ENCODE results near the gene NET1.
"Not testable (repeated sequence)": the region's sequence is repeated elsewhere in the genome, so short reads cannot be mapped to it uniquely, and the experiment has no call there.

Gene NET1, protein sequence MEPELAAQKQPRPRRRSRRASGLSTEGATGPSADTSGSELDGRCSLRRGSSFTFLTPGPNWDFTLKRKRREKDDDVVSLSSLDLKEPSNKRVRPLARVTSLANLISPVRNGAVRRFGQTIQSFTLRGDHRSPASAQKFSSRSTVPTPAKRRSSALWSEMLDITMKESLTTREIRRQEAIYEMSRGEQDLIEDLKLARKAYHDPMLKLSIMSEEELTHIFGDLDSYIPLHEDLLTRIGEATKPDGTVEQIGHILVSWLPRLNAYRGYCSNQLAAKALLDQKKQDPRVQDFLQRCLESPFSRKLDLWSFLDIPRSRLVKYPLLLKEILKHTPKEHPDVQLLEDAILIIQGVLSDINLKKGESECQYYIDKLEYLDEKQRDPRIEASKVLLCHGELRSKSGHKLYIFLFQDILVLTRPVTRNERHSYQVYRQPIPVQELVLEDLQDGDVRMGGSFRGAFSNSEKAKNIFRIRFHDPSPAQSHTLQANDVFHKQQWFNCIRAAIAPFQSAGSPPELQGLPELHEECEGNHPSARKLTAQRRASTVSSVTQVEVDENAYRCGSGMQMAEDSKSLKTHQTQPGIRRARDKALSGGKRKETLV

DNA sequence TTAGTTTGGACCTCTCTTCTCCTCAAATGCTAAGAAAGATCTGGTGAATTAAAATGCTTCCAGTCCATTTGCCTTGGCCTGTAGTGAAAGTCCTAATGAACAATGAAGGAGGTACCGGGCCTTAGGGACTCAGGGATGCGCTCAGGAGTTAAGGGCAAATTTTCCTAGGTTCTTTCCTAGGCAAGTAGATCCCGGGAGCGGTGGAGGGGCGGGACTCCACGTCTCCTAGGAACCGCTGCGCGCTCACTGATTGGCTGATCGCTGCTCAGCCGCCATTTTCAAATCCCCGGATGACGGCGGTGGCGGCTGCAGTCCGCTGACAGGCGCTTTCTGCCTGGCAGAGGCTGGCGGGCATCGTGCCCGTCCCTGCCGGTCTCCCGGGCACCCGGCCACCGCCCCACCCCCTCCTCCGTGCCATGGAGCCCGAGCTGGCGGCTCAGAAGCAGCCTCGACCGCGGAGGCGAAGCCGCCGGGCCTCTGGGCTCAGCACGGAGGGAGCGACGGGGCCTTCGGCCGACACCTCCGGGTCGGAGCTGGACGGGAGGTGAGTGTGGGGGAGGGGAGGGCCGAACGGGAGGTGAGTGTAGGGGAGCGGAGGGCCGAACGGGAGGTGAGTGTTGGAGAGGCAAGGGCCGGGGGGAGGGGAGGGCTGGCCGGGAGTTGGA lies at the start of gene NET1:
TSS of gene NET1 (plus strand) at position 281 of the 665 bp plus-strand sequence. CDS start at position 417, 136 bp downstream.
- DNase-seq (ENCODE audit: low spot score), result peak; percentile 97

- no peak for DNase-seq (ENCODE audit: low spot score)
Measured at GRCh38 chr10:5362873-5363272, 49.5 kb upstream of the NET1 start.

- DNase-seq (ENCODE audit: low spot score), result no peak
Measured at GRCh38 chr10:5364374-5364773, 48.0 kb upstream of the NET1 start.

- no peak for DNase-seq (ENCODE audit: low spot score)
Measured at GRCh38 chr10:5364890-5365338, 47.4 kb upstream of the NET1 start, which contains the start of gene UCN3. UCN3 (plus strand) TSS chr10:5364966; CDS start chr10:5373721, 8,755 bp downstream.

DNA sequence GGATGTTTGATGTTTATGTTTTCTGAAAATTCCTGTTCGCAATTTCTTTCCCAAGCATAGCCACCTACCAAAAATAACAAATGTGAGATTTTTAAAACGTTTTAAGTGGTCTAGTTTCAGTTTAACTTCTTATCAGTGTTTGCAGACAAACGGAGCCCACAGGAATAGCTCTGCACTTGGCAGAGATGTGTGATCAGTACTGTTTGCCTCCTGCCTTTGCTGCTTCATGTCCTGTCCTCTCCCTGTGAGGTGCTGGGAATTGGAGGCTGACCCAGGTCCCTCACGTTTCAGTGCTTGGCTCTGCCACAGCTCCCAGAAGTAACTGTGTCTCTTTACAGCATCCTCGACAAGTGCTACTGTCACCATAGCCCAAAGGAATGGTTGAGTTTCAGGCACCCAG lies 46.4 kb upstream of the NET1 start:
- DNase-seq (ENCODE audit: low spot score), result no peak

DNA sequence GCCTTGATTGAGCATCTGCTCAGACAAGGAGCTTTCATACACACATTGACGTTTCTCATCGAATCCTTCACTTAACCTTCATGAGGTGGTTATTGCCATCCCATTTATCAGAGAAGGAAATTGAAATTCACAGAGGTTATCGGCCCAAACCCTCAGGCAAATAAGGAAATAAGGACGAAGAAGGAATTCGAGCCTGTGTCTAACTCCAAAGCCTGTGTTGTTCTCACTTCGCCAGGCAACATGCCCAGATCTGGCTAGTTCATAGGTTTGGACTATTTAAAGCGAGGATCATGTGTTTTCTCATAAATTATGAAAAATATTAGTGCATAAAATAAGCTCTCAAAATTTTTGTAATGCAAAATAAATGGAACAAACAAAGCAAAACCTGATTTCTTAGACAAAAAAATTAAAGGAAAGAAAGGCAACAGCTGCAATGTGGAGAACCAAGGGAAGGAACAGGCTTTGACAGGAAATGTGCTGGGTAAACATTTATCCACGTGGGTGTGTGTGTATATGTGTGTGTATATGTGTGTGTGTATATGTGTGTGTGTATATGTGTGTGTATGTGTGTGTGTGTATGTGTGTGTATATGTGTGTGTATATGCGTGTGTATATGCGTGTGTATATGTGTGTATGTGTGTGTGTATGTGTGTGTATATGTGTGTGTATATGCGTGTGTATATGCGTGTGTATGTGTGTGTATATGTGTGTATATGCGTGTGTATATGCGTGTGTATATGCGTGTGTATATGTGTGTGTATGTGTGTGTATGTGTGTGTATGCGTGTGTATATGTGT lies 42.8 kb upstream of the NET1 start:
- DNase-seq (ENCODE audit: low spot score), result no peak

DNA sequence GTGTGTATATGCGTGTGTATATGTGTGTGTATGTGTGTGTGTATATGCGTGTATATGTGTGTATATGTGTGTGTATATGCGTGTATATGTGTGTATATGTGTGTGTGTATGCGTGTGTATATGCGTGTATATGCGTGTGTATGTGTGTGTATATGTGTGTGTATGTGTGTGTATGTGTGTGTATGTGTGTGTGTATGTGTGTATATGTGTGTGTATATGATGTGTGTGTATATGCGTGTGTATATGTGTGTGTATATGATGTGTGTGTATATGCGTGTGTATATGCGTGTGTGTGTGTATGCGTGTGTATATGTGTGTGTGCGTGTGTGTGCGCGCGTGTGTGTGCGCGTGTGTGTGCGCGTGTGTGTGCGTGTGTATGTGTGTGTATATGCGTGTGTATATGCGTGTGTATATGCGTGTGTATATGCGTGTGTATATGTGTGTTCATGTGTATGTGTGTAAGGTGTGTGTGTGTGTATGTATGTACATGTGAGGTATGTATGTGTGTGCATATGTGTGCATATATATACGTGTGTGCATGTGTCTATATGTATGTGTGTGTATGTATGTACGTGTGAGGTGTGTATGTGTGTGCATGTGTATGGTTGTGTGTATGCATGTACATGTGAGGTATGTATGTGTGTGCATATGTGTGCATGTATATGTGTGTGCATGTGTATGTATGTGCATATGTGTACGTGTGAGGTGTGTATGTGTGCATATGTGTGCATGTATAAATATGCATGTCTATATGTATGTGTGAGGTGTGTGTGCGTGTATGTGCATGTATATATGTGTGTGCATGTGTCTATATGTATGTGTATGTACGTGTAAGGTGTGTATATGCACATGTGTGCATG lies 41.6 kb upstream of the NET1 start:
- no peak for DNase-seq (ENCODE audit: low spot score)

GRCh38 chr10:5373307-5373706 lies 39.0 kb upstream of the NET1 start:
- DNase-seq (ENCODE audit: low spot score), result no peak

DNA sequence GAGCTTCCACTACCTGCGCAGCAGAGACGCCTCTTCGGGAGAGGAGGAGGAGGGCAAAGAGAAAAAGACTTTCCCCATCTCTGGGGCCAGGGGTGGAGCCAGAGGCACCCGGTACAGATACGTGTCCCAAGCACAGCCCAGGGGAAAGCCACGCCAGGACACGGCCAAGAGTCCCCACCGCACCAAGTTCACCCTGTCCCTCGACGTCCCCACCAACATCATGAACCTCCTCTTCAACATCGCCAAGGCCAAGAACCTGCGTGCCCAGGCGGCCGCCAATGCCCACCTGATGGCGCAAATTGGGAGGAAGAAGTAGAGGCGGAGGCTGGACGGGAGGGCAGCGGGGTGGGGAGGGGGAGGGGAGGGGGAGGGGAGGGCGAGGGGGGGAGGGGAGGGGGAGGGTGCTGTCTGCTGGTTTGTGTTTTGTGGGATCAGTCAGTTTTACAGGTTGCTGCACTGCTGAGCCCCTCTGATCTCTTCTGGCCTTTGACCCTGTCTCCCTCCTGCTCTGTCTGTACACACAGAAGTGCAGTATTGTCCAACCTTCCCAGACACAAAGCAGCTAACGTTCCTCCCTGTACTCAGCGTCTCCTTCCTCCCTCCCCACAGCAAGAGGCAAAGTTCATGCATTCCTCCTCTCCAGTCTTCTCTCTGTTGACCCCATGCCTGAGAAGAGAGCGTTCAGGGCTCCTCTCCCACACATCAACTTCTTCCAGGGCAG lies 38.3 kb upstream of the NET1 start:
- no peak for DNase-seq (ENCODE audit: low spot score)

DNA sequence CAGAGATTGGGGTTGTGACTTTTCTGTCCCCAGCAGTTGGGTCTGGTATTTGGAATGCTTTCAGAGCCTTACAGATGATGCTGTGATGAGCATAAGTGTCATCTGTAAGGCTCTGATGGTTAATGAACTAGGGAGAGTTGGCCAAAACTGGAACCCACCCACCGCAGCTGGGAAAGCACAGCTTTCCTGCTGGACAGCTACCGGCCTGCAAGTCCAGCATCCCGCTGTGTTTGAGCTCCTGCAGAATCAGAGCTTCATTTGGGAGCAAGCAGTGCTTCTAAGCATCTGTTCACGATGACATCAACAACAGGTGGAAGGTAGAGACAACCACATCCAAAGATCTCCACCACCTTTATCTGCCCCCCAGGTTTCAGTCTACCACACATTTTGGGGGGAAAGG lies 35.9 kb upstream of the NET1 start:
- no peak for DNase-seq (ENCODE audit: low spot score)

DNA sequence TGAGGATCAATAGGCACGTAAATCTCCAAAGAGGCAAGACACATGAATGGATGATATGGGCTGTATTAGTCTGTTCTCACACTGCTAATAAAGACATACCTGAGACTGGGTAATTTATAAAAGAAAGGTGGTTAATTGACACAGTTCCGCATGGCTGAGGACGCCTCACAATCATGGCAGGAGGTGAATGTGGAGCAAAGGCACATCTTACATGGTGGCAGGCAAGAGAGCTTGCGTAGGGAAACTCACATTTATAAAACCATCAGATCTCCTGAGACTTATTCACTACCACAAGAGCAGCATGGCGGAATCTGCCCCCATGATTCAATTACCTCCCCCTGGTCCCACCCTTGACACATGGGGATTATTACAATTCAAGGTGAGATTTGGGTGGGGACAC lies 33.2 kb upstream of the NET1 start:
- DNase-seq (ENCODE audit: low spot score), result not testable (repeated sequence)

DNA sequence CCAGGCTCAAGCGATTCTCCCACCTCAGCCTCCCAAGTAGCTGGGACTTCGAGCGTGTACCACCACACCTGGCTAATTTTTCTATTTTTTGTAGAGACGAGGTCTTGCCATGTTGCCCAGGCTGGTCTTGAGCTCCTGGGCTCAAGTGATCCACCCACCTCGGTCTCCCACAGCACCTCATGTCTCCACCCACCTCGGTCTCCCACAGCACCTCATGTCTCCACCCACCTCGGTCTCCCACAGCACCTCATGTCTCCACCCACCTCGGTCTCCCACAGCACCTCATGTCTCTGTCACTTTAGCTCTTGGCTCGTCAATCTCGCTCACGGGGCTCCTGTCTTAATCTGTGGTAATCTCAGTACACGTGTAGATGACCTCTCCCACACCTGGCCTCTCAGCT lies 32.0 kb upstream of the NET1 start:
- DNase-seq (ENCODE audit: low spot score), result not testable (repeated sequence)

- no peak for DNase-seq (ENCODE audit: low spot score)
Measured at GRCh38 chr10:5381187-5381586, 31.2 kb upstream of the NET1 start.

DNA sequence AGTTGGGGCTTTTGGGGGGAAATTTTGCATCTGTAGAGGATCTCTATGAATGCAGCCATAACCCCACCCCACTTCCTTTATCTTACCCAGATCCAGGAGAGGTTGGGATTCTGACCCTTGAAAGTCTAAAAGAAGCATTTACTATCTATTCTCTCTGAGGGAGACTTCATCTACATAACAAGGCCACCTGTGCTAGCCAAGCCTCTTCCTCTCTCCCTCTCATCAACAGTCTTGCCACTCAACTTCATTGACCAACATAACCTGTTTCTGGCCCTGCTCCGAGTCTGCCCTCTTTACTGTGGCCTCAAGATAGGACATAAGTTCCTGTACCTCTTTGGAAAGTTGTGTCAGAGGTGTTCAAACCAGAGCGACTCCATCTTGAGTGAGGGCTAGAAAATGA lies 27.1 kb upstream of the NET1 start:
- DNase-seq (ENCODE audit: low spot score), result no peak

DNA sequence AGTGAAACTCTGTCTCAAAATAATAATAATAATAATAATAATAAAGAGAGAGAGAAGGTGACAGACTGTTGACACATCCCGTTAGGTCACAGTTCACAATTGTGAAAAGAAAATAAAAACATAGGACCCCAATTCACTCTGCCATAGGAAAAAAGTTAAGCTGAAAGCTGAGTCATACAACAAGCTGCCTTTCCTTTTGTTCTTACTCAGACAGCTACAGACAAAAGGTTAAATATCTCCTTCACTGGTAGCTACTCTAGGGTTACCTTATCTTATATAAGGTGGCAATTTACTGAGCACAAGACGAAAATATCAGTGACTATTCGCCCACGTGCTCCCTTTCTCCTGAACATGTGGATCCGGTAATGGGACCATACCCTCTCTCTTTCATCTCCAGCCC lies 25.2 kb upstream of the NET1 start:
- no peak for DNase-seq (ENCODE audit: low spot score)

DNA sequence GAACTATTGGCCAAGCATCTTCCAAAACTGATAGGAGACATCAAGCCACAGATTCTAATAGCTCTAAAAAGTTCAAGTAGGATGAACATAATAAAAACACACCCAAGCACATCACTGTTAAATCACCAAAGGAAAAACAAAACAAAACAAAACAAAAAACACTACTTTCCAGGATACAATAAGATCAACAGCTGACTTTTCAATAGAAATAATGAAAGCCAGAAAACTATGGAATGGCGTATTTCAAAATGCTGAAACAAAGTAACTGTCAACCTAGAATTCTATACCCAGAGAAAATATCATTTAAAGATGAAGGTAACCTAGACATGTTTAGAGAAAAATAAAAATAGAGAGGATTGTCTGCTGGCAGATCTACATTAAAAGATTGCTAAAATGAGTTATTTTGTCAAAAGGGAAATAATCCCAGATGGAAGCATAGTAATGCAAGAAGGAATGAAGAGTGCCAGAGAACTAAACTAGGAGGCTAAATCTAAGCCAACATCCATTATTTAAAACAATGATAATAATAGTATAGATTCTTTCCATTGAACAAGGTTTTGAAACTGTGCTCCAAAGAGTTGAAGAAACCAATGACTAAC lies 21.7 kb upstream of the NET1 start:
- DNase-seq (ENCODE audit: low spot score), result no peak

- DNase-seq (ENCODE audit: low spot score), result no peak
Measured at GRCh38 chr10:5391790-5392189, 20.6 kb upstream of the NET1 start.

DNA sequence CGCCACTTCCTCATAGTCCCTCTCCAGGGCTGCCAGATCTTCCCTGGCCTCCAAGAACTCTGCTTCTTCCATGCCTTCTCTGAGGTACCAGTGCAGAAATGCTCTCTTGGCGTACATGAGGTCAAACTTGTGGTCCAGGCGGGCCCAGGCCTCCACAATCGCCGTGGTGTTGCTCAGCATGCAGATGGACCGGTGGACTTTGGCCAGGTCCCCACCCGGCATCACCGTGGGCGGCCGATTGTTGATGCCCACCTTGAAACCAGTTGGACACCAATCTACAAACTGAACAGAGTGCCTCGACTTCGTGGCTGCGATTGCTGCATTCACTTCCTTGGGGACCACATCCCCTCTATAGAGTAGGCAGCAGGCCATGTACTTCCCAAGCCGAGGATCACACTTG lies 18.8 kb upstream of the NET1 start:
- DNase-seq (ENCODE audit: low spot score), result no peak

- DNase-seq (ENCODE audit: low spot score), result no peak
Measured at GRCh38 chr10:5395168-5395567, 17.2 kb upstream of the NET1 start.

Data from hepatic stellate cell (primary cell).